DND-41 (cell line): Measurements from ENCODE around the gene GALNTL6.
"Not testable (repeated sequence)": the region's sequence is repeated elsewhere in the genome, so short reads cannot be mapped to it uniquely, and the experiment has no call there.

ENCODE experiments used
- ATAC-seq: fragments of 200-7000 bp; cut with Tn5 transposase; 3 replicates; pipeline ENCODE4 v1.9.1; 2021; ENCODE audit warnings: low read depth; ENCODE audit not compliant: insufficient read depth
- DNase-seq: peaks from one replicate; pipeline ENCODE4 v3.0.0-alpha.2; 2020
- H2AFZ ChIP-seq: 2 replicates; pipeline ENCODE4 v1.6.0; 2012; ENCODE audit warnings: low read depth, low read length
- H3K27ac ChIP-seq: 2 replicates; pipeline ENCODE4 v1.5.1; 2012; ENCODE audit warnings: low read length, inconsistent platforms
- H3K27me3 ChIP-seq: fragments of 200-600 bp; sonication (generic); 2 replicates; pipeline ENCODE4 v1.6.0; 2012; ENCODE audit warnings: low read length, mild to moderate bottlenecking, inconsistent platforms; ENCODE audit not compliant: insufficient read depth, poor library complexity
- H3K36me3 ChIP-seq: 2 replicates; pipeline ENCODE4 v1.5.1; 2012; ENCODE audit warnings: low read length, inconsistent platforms; ENCODE audit not compliant: insufficient read depth
- H3K4me1 ChIP-seq: 2 replicates; pipeline ENCODE4 v1.5.1; 2012; ENCODE audit warnings: mild to moderate bottlenecking, low read length; ENCODE audit not compliant: insufficient read depth
- H3K4me2 ChIP-seq: 2 replicates; pipeline ENCODE4 v1.6.0; 2012; ENCODE audit warnings: mild to moderate bottlenecking, moderate library complexity, low read length, inconsistent platforms; ENCODE audit not compliant: insufficient read depth
- H3K4me3 ChIP-seq, 2 experiments: fragments of 200-600 bp in 1 of 2; shearing (Covaris generic) in 1 of 2; 2 replicates each; pipeline ENCODE4 v1.5.1; 2012 to 2016; ENCODE audit warnings: inconsistent platforms in 2 of 2, low read length in 2 of 2, mild to moderate bottlenecking in 2 of 2, low read depth in 1 of 2, moderate library complexity in 1 of 2
- H3K79me2 ChIP-seq: 2 replicates; pipeline ENCODE4 v1.6.0; 2012; ENCODE audit warnings: low read length, inconsistent platforms; ENCODE audit not compliant: insufficient read depth
- H3K9ac ChIP-seq: 2 replicates; pipeline ENCODE4 v1.6.0; 2012; ENCODE audit warnings: low read depth, mild to moderate bottlenecking, inconsistent platforms, low read length, moderate library complexity
- H3K9me3 ChIP-seq: 2 replicates; pipeline ENCODE4 v1.5.1; 2012; ENCODE audit warnings: low read length, moderate library complexity, mild to moderate bottlenecking, inconsistent platforms; ENCODE audit not compliant: insufficient read depth, severe bottlenecking
- H4K20me1 ChIP-seq: 2 replicates; pipeline ENCODE4 v1.6.0; 2012; ENCODE audit warnings: low read length; ENCODE audit not compliant: insufficient read depth
- CTCF ChIP-seq: IDR thresholded peaks from 2 replicates; pipeline ENCODE4 v1.5.1; 2012; ENCODE audit warnings: borderline replicate concordance, low read length, moderate library complexity, mild to moderate bottlenecking; ENCODE audit not compliant: poor library complexity, severe bottlenecking; ENCODE audit errors: extremely low read depth
- EZH2 ChIP-seq: IDR thresholded peaks from 3 replicates; pipeline ENCODE4 v1.6.1; 2012; ENCODE audit warnings: borderline replicate concordance, low read depth, mild to moderate bottlenecking, moderate library complexity, low read length, inconsistent platforms; ENCODE audit not compliant: severe bottlenecking

Gene GALNTL6

GRCh38 chr4:172412851-172413580, 599.8 kb downstream of the GALNTL6 start:
- Histone ChIP-seq H4K20me1 (no peaks in the 10 kb centered on the region), H3K9me3 (no peaks in the 10 kb centered on the region), H3K79me2 (no peaks in the 10 kb centered on the region), H2AFZ (no peak overlapping the region), H3K9ac (no peak overlapping the region), H3K4me2 (no peak overlapping the region), H3K36me3 (no peaks in the 10 kb centered on the region), H3K27me3 (no peaks in the 10 kb centered on the region), H3K4me1 (no peaks in the 10 kb centered on the region), H3K27ac (no peak overlapping the region), H3K4me3 (no peak overlapping the region)
- no peak for DNase-seq
- ATAC-seq: no peak
- TF ChIP-seq EZH2 (no peak), CTCF (no peak)

- not testable (repeated sequence) for H3K27ac ChIP-seq, H3K4me3 ChIP-seq, H3K27me3 ChIP-seq, H3K4me2 ChIP-seq, H3K36me3 ChIP-seq, H2AFZ ChIP-seq, H3K9ac ChIP-seq, ATAC-seq, H3K4me1 ChIP-seq, DNase-seq, H3K79me2 ChIP-seq, H4K20me1 ChIP-seq, H3K9me3 ChIP-seq
Observed at GRCh38 chr4:172428979-172429378, 615.8 kb downstream of the GALNTL6 start.

- DNase-seq: no peak
- TF ChIP-seq EZH2 (no peak), CTCF (no peak)
- H3K4me3 ChIP-seq: no peak overlapping the region
- H3K79me2 ChIP-seq: no peaks in the 10 kb centered on the region
- H3K4me2 ChIP-seq: no peak overlapping the region
- no peaks in the 10 kb centered on the region for H3K36me3 ChIP-seq
- H3K9me3 ChIP-seq: no peaks in the 10 kb centered on the region
- H3K4me1 ChIP-seq: no peaks in the 10 kb centered on the region
- no peaks in the 10 kb centered on the region for H3K27me3 ChIP-seq
- ATAC-seq: no peak
- no peaks in the 10 kb centered on the region for H4K20me1 ChIP-seq
- H3K9ac ChIP-seq: no peak overlapping the region
- H2AFZ ChIP-seq: no peak overlapping the region
- no peak overlapping the region for H3K27ac ChIP-seq
Observed at GRCh38 chr4:172480471-172480870, 667.3 kb downstream of the GALNTL6 start.

GRCh38 chr4:172481802-172482508, 668.8 kb downstream of the GALNTL6 start:
- no peak overlapping the region for H3K9ac ChIP-seq
- DNase-seq (no peak), ATAC-seq (no peak)
- no peak overlapping the region for H2AFZ ChIP-seq
- no peak overlapping the region for H3K4me2 ChIP-seq
- H3K4me1 ChIP-seq: no peaks in the 10 kb centered on the region
- no peaks in the 10 kb centered on the region for H3K36me3 ChIP-seq
- TF ChIP-seq EZH2 (no peak), CTCF (no peak)
- H3K27me3 ChIP-seq: no peaks in the 10 kb centered on the region
- no peaks in the 10 kb centered on the region for H3K79me2 ChIP-seq
- no peak overlapping the region for H3K27ac ChIP-seq
- H3K9me3 ChIP-seq: no peaks in the 10 kb centered on the region
- no peak overlapping the region for H3K4me3 ChIP-seq
- H4K20me1 ChIP-seq: no peaks in the 10 kb centered on the region
